T-cell (primary cell): ENCODE results near the gene MAN1C1. TPM values are rescaled to one million over a fixed set of nuclear protein-coding genes. Genes with fewer than 3 reads are reported as not detected.

Experiments used
- ATAC-seq, 4 experiments: fragments of 200-7000 bp in 3 of 4; fragments of 150-1000 bp in 1 of 4; cut with Tn5 transposase; replicated peaks in 1 of 4; 1 replicate in 3 of 4; 2 replicates in 1 of 4; pipeline ENCODE4 v1.10.0; 2021; ENCODE audit warnings: moderate library complexity in 3 of 4, mild to moderate bottlenecking in 2 of 4, moderate number of reproducible peaks in 1 of 4
- CTCF ChIA-PET, 2 donors: fragments of 300-600 bp; sonication (Branson Sonifier 250); formaldehyde crosslinking; loops; one replicate each; lab custom pipeline; 2022; ENCODE audit warnings: antibody characterized with exemption in 2 of 2; lab: Charles Lee
- POLR2A ChIA-PET, 2 donors: fragments of 300-600 bp; sonication (Branson Sonifier 250); formaldehyde crosslinking; loops; one replicate each; lab custom pipeline; 2022; ENCODE audit warnings: antibody characterized with exemption in 2 of 2; lab: Charles Lee
- DNase-seq, 35 experiments: peaks; one replicate each; pipeline versions ENCODE4 v3.0.0 to v3.0.0-alpha.2; 2013 to 2023
- H3K27ac ChIP-seq: one replicate; pipeline ENCODE4 v1.5.1; 2013; ENCODE audit warnings: low read length
- H3K27me3 ChIP-seq, 2 experiments: replicated peaks in 1 of 2; 1 replicate in 1 of 2; 2 replicates in 1 of 2; pipeline versions ENCODE4 v1.6.1 to v1.7.0; 2013; ENCODE audit warnings: low read length in 1 of 2, mixed read lengths in 1 of 2; ENCODE audit not compliant: control insufficient read depth in 2 of 2, insufficient read depth in 2 of 2; ENCODE audit errors: extremely low read depth in 1 of 2
- H3K36me3 ChIP-seq, 2 donors: 1 replicate in 1 of 2; 2 replicates in 1 of 2; pipeline versions ENCODE4 v1.6.1 to v1.7.0; 2013; ENCODE audit warnings: low read length in 1 of 2; ENCODE audit not compliant: control insufficient read depth in 2 of 2, insufficient read depth in 1 of 2; ENCODE audit errors: extremely low read depth in 1 of 2
- H3K4me1 ChIP-seq, 2 experiments: 1 replicate in 1 of 2; 2 replicates in 1 of 2; pipeline versions ENCODE4 v1.6.1 to v1.7.0; 2013; ENCODE audit warnings: low read length in 2 of 2, mixed read lengths in 1 of 2; ENCODE audit not compliant: insufficient read depth in 2 of 2, control insufficient read depth in 1 of 2; ENCODE audit errors: extremely low read depth in 1 of 2
- H3K4me3 ChIP-seq, 2 donors: 1 replicate in 1 of 2; 2 replicates in 1 of 2; pipeline versions ENCODE4 v1.5.1 to v1.7.0; 2013; ENCODE audit warnings: mild to moderate bottlenecking in 2 of 2, low read length in 1 of 2, moderate library complexity in 1 of 2; ENCODE audit not compliant: control insufficient read depth in 1 of 2; ENCODE audit errors: extremely low read depth in 1 of 2
- H3K9me3 ChIP-seq: 2 replicates; pipeline ENCODE4 v1.7.0; 2013
- H3K27ac Mint-ChIP-seq, 2 donors: one replicate each; pipeline ENCODE4 v1.8.0; 2020 to 2021; ENCODE audit warnings: mild to moderate bottlenecking in 2 of 2, mixed read lengths in 2 of 2
- H3K27me3 Mint-ChIP-seq, 2 donors: one replicate each; pipeline ENCODE4 v1.8.0; 2021 to 2022; ENCODE audit warnings: mixed read lengths in 2 of 2
- H3K36me3 Mint-ChIP-seq: one replicate; pipeline ENCODE4 v1.8.0; 2021; ENCODE audit warnings: mixed read lengths
- H3K4me1 Mint-ChIP-seq, 3 donors: one replicate each; pipeline ENCODE4 v1.8.0; 2020 to 2022; ENCODE audit warnings: mixed read lengths in 3 of 3, mild to moderate bottlenecking in 1 of 3
- H3K4me3 Mint-ChIP-seq, 3 donors: one replicate each; pipeline ENCODE4 v1.8.0; 2020 to 2022; ENCODE audit warnings: mild to moderate bottlenecking in 3 of 3, mixed read lengths in 3 of 3, moderate library complexity in 3 of 3
- H3K9me3 Mint-ChIP-seq, 3 donors: one replicate each; pipeline ENCODE4 v1.8.0; 2020 to 2022; ENCODE audit warnings: mixed read lengths in 3 of 3
- WGBS: methylation state at CpG from one replicate; pipeline ENCODE4 v1.1.5; 2013; ENCODE audit warnings: missing lambda C conversion rate; ENCODE audit not compliant: insufficient coverage; 5-methylcytosine and 5-hydroxymethylcytosine counted together
- total RNA-seq, 35 experiments: library from RNA in 6 of 35; stranded (reverse) in 6 of 35; fragments of 120-200 nt in 1 of 35; gene quantifications; one replicate each; pipeline versions ENCODE4 v1.2.1 to v1.2.4 and lab custom pipeline; 2013 to 2026

The MAN1C1 gene
- total RNA-seq, 5 donors from 2014 or later (not counting 1 experiment from before 2014, with no cell fraction given), result 57.5 to 90.5 (median 65.5) TPM

DNA sequence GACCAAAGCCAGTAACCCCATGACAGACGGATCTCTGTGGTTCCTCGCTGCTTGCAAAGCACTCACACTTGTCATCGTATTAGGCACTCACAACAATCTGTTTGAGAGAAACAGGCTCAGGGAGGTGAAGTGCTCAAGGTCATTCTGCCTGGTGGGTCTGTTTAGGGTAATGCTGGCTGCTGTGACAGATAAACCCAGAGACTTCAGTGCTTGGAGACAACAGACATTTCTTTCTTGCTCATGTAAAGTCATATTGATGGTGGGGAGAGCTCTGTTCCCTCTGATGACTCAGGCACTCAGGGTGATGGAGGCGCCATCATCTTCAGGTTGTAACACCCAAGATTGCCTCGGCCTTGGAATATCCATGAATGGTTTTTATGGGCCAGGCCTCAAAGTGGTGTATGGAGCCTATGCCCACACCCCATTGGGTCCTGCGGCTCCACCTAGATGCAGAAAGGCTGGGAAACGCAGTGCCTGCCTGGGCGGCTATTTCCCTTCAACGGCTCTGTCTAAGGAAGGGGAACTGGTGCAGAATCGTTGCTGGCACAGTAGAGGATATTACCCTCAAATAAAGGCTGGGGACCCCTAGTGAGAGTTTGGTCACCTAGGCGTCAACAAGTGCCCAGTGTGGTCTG is 111.8 kb downstream of the MAN1C1 start:
- Mint-ChIP-seq H3K9me3 (no peaks in the 10 kb centered on the region), H3K27ac (no peak overlapping the region), H3K36me3 (peaks cover 23% of the 10 kb centered on the region), H3K4me1 (peaks cover 86 to 91% (median 90%) of the 10 kb centered on the region in 3 donors), H3K27me3 (peaks cover 0 to 5% of the 10 kb centered on the region in 2 donors), H3K4me3 (no peak overlapping the region)
- Histone ChIP-seq H3K4me1 (peaks cover 29 to 62% of the 10 kb centered on the region in 2 experiments), H3K4me3 (no peak overlapping the region), H3K36me3 (peaks cover 2 to 5% of the 10 kb centered on the region in 2 donors), H3K27me3 (peaks cover 0 to 12% of the 10 kb centered on the region in 2 experiments), H3K27ac (no peak overlapping the region), H3K9me3 (no peaks in the 10 kb centered on the region)
- ATAC-seq (no peak), DNase-seq (no peak)
- CTCF ChIA-PET, result no interaction called here
- 86% methylated on average over 9 of the region's 11 CpGs for WGBS
- POLR2A ChIA-PET, result no interaction called here

DNA sequence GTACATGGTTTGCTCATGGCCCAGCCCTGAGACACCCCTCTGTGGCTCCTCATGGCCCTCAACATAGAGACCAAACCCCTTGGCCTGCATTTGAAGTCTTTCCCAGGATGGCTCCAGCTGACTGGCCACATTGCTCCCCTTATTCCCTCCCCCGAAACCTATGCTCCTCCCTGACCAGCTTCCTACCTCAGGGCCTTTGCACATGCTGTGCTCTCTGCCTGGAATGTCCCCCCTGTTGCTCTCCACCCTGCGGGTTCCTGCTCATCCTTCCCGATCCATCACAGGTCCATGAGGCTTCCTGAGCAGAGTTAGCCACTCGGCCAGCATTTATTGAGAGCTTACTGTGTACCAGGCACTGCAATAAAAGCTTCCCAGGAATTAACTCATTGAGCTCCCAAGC is 112.5 kb downstream of the MAN1C1 start:
- ATAC-seq (no peak), DNase-seq (no peak)
- H3K27me3 ChIP-seq, result peaks cover 0 to 12% of the 10 kb centered on the region in 2 experiments
- no peak overlapping the region for H3K27ac ChIP-seq
- H3K9me3 ChIP-seq, result no peaks in the 10 kb centered on the region
- peaks cover 23% of the 10 kb centered on the region for H3K36me3 Mint-ChIP-seq
- H3K9me3 Mint-ChIP-seq, result no peaks in the 10 kb centered on the region
- H3K27me3 Mint-ChIP-seq, result peaks cover 0 to 6% of the 10 kb centered on the region in 2 donors
- ChIA-PET POLR2A (no interaction called here), CTCF (interaction anchor here in 1 of 2 donors (0.6 kb wide), 1 partner anchor 9 kb away, joined by 3 read pairs; no protein-coding TSS in a partner anchor)
- H3K36me3 ChIP-seq, result peaks cover 2 to 5% of the 10 kb centered on the region in 2 donors
- peak overlapping the region in 1 of 2 donors; percentile 45 for H3K27ac Mint-ChIP-seq
- H3K4me3 Mint-ChIP-seq, result peak overlapping the region in 1 of 3 donors; percentile 60
- no peak overlapping the region for H3K4me3 ChIP-seq
- peaks cover 29 to 62% of the 10 kb centered on the region in 2 experiments for H3K4me1 ChIP-seq
- H3K4me1 Mint-ChIP-seq, result peaks cover 83 to 88% (median 86%) of the 10 kb centered on the region in 3 donors
- 97% methylated on average over 4 of the region's 4 CpGs for WGBS

GRCh38 chr1:25729790-25730644 is 113.4 kb downstream of the MAN1C1 start:
- peaks cover 0 to 6% of the 10 kb centered on the region in 2 donors for H3K27me3 Mint-ChIP-seq
- peak overlapping the region in 2 of 3 donors; percentile 5 to 60 for H3K4me3 Mint-ChIP-seq
- peak overlapping the region in 1 of 2 donors; percentile 15 for H3K27ac Mint-ChIP-seq
- Histone ChIP-seq H3K27me3 (peaks cover 0 to 12% of the 10 kb centered on the region in 2 experiments), H3K4me1 (peaks cover 29 to 62% of the 10 kb centered on the region in 2 experiments), H3K9me3 (no peaks in the 10 kb centered on the region), H3K27ac (no peak overlapping the region), H3K4me3 (no peak overlapping the region), H3K36me3 (peaks cover 2 to 5% of the 10 kb centered on the region in 2 donors)
- ATAC-seq, result peak in 3 of 4 experiments; percentile 24 to 28 (median 27)
- peaks cover 79 to 85% (median 83%) of the 10 kb centered on the region in 3 donors for H3K4me1 Mint-ChIP-seq
- peaks cover 22% of the 10 kb centered on the region for H3K36me3 Mint-ChIP-seq
- WGBS, result 52% methylated on average over 6 of the region's 12 CpGs
- no peak for DNase-seq
- H3K9me3 Mint-ChIP-seq, result no peaks in the 10 kb centered on the region
- ChIA-PET POLR2A (interaction anchor here in 1 of 2 donors (0.7 kb wide), 2 partner anchors 25 to 653 kb away, joined by 5 to 6 read pairs; no protein-coding TSS in a partner anchor), CTCF (no interaction called here)

GRCh38 chr1:25731148-25731547 is 114.6 kb downstream of the MAN1C1 start:
- peaks cover 75 to 84% (median 79%) of the 10 kb centered on the region in 3 donors for H3K4me1 Mint-ChIP-seq
- no peak overlapping the region for H3K27ac ChIP-seq
- peak overlapping the region in 1 of 3 donors; percentile 60 for H3K4me3 Mint-ChIP-seq
- CTCF ChIA-PET, result no interaction called here
- no peaks in the 10 kb centered on the region for H3K9me3 Mint-ChIP-seq
- ATAC-seq (no peak), DNase-seq (no peak)
- WGBS, result 96% methylated on average over 3 of the region's 5 CpGs
- peaks cover 0 to 12% of the 10 kb centered on the region in 2 experiments for H3K27me3 ChIP-seq
- H3K27me3 Mint-ChIP-seq, result peaks cover 0 to 6% of the 10 kb centered on the region in 2 donors
- peaks cover 2 to 5% of the 10 kb centered on the region in 2 donors for H3K36me3 ChIP-seq
- no peak overlapping the region for H3K27ac Mint-ChIP-seq
- no peaks in the 10 kb centered on the region for H3K9me3 ChIP-seq
- H3K4me1 ChIP-seq, result peaks cover 27 to 56% of the 10 kb centered on the region in 2 experiments
- H3K4me3 ChIP-seq, result no peak overlapping the region
- POLR2A ChIA-PET, result interaction anchor here in 1 of 2 donors (0.5 kb wide), 1 partner anchor 275 kb away, joined by 6 read pairs; no protein-coding TSS in a partner anchor
- peaks cover 16% of the 10 kb centered on the region for H3K36me3 Mint-ChIP-seq

- H3K9me3 Mint-ChIP-seq, result no peaks in the 10 kb centered on the region
- H3K4me1 ChIP-seq, result peaks cover 25 to 55% of the 10 kb centered on the region in 2 experiments
- WGBS, result 100% methylated on average over 1 of the region's 4 CpGs
- peaks cover 2% of the 10 kb centered on the region in 2 donors for H3K36me3 ChIP-seq
- H3K27ac Mint-ChIP-seq, result no peak overlapping the region
- H3K9me3 ChIP-seq, result no peaks in the 10 kb centered on the region
- DNase-seq (no peak), ATAC-seq (no peak)
- peaks cover 0 to 12% of the 10 kb centered on the region in 2 experiments for H3K27me3 ChIP-seq
- peaks cover 0 to 6% of the 10 kb centered on the region in 2 donors for H3K27me3 Mint-ChIP-seq
- CTCF ChIA-PET, result no interaction called here
- H3K4me3 Mint-ChIP-seq, result peak overlapping the region in 1 of 3 donors; percentile 60
- peaks cover 16% of the 10 kb centered on the region for H3K36me3 Mint-ChIP-seq
- no peak overlapping the region for H3K27ac ChIP-seq
- POLR2A ChIA-PET, result interaction anchor here in 1 of 2 donors (0.5 kb wide), 1 partner anchor 276 kb away, joined by 6 read pairs; no protein-coding TSS in a partner anchor
- H3K4me1 Mint-ChIP-seq, result peaks cover 75 to 84% (median 76%) of the 10 kb centered on the region in 3 donors
- no peak overlapping the region for H3K4me3 ChIP-seq
These were observed 115.2 kb downstream of the MAN1C1 start for GRCh38 chr1:25731626-25732370.
